ENCODE results near the gene RACGAP1.

The RACGAP1 gene

GRCh38 chr12:50056639-50056976 is 31.3 kb upstream of the RACGAP1 start:
- no peak for DNase-seq (ENCODE audit: low read depth)

GRCh38 chr12:50055831-50056638 is 30.7 kb upstream of the RACGAP1 start:
- DNase-seq (ENCODE audit: low read depth) = no peak

GRCh38 chr12:50053583-50053982 is 28.3 kb upstream of the RACGAP1 start:
- DNase-seq (ENCODE audit: low read depth) = no peak

GRCh38 chr12:50052964-50053363 is 27.7 kb upstream of the RACGAP1 start:
- no peak for DNase-seq (ENCODE audit: low read depth)

- no peak for DNase-seq (ENCODE audit: low read depth)
These were observed 27.2 kb upstream of the RACGAP1 start for GRCh38 chr12:50052544-50052943.

- no peak for DNase-seq (ENCODE audit: low read depth)
These were observed 26.0 kb upstream of the RACGAP1 start for GRCh38 chr12:50051101-50051806.

GRCh38 chr12:50050410-50051098 is 25.3 kb upstream of the RACGAP1 start:
- DNase-seq (ENCODE audit: low read depth) = no peak

- no peak for DNase-seq (ENCODE audit: low read depth)
These were observed 24.8 kb upstream of the RACGAP1 start for GRCh38 chr12:50050119-50050385.

GRCh38 chr12:50049254-50050118 is 24.2 kb upstream of the RACGAP1 start:
- DNase-seq (ENCODE audit: low read depth) = no peak

GRCh38 chr12:50047693-50048250 is 22.5 kb upstream of the RACGAP1 start:
- no peak for DNase-seq (ENCODE audit: low read depth)

GRCh38 chr12:50043854-50044253 is 18.6 kb upstream of the RACGAP1 start:
- no peak for DNase-seq (ENCODE audit: low read depth)

GRCh38 chr12:50043308-50043707 is 18.0 kb upstream of the RACGAP1 start:
- no peak for DNase-seq (ENCODE audit: low read depth)

GRCh38 chr12:50042693-50043092 is 17.4 kb upstream of the RACGAP1 start:
- no peak for DNase-seq (ENCODE audit: low read depth)

GRCh38 chr12:50041962-50042361 is 16.7 kb upstream of the RACGAP1 start:
- no peak for DNase-seq (ENCODE audit: low read depth)

GRCh38 chr12:50041062-50041860 is 16.0 kb upstream of the RACGAP1 start:
- DNase-seq (ENCODE audit: low read depth) = no peak

GRCh38 chr12:50040657-50041056 is 15.4 kb upstream of the RACGAP1 start:
- no peak for DNase-seq (ENCODE audit: low read depth)

GRCh38 chr12:50039151-50039835 is 14.0 kb upstream of the RACGAP1 start:
- peak; percentile 38 for DNase-seq (ENCODE audit: low read depth)

GRCh38 chr12:50038336-50038735 is 13.0 kb upstream of the RACGAP1 start:
- DNase-seq (ENCODE audit: low read depth) = no peak

GRCh38 chr12:50032854-50033581 is 7.7 kb upstream of the RACGAP1 start:
- DNase-seq (ENCODE audit: low read depth) = no peak

- DNase-seq (ENCODE audit: low read depth) = no peak
These were observed 7.2 kb upstream of the RACGAP1 start for GRCh38 chr12:50032515-50032853.

All from non-pigmented ciliary epithelial cell (primary cell).